ENCODE data around the gene NAT14.
"Not testable (repeated sequence)": the region's sequence is repeated elsewhere in the genome, so short reads cannot be mapped to it uniquely, and the experiment has no call there.

The NAT14 gene

DNA sequence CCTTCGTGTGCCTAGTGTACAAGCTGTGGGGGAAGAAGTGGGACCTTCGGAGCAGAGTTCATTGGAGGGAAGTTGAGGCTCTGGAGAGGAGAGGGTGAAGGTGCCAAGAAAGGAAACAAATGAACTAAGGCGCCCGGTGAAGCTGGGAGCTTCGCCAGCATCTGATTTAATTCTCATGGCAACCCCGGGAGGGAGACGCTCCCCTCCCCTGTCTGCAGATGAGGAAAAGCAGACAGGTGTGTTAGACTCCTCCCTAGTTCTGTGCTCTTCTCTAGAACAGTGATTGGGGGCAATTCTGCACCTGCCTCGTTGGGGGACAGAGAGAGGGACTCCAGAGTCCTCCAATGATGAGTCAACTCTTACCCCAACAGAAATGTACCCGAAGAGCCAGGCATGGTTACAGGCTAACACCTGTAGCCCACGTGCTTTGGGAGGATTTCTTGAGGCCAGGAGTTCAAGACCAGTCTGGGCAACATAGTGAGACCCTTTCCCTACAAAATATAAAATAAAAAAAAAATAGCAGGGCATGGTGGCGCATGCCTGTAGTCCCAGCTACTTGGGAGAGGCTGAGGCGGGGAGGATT lies 7.5 kb downstream of the NAT14 start:
- TF ChIP-seq, protein P1, sequence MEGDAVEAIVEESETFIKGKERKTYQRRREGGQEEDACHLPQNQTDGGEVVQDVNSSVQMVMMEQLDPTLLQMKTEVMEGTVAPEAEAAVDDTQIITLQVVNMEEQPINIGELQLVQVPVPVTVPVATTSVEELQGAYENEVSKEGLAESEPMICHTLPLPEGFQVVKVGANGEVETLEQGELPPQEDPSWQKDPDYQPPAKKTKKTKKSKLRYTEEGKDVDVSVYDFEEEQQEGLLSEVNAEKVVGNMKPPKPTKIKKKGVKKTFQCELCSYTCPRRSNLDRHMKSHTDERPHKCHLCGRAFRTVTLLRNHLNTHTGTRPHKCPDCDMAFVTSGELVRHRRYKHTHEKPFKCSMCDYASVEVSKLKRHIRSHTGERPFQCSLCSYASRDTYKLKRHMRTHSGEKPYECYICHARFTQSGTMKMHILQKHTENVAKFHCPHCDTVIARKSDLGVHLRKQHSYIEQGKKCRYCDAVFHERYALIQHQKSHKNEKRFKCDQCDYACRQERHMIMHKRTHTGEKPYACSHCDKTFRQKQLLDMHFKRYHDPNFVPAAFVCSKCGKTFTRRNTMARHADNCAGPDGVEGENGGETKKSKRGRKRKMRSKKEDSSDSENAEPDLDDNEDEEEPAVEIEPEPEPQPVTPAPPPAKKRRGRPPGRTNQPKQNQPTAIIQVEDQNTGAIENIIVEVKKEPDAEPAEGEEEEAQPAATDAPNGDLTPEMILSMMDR (IDR thresholded peaks at IDR 0.05; ENCODE audit: insufficient read depth, missing control alignments): no peak
- FAIRE-seq (no peak), DNase-seq (ENCODE audit: insufficient read length, low spot score) (no peak)

DNA sequence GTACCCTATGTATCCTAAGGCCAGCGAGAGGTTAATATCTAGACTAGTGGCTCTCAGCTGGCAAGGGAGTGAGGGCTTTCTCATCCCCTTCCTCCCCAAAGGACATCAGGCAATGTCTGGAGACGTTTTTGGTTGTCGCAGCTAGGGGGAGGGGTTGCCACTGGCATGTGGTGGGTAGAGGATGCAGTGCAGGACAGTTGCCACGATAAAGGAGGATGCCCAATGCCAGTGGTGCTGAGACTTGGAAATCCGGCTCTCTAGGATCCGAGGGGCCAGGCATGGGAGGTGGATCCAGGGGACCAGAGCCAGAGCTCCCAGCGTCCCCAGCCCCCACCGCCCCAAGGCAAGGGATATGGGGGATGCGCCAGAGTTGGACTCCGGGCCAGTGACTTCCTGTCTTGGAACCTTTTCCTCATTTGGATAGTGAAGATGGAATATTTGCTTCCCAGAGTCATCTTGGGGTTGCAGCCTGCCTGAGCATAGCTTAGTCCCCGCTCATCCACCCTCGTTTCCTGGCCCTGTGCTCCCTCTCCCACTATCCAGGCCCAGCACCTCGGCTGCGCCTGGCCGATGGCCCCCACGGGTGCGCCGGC lies 8.2 kb downstream of the NAT14 start:
- TF ChIP-seq, protein P1 (IDR thresholded peaks at IDR 0.05; ENCODE audit: insufficient read depth, missing control alignments): no peak
- DNase-seq (ENCODE audit: insufficient read length, low spot score) (no peak), FAIRE-seq (no peak)

DNA sequence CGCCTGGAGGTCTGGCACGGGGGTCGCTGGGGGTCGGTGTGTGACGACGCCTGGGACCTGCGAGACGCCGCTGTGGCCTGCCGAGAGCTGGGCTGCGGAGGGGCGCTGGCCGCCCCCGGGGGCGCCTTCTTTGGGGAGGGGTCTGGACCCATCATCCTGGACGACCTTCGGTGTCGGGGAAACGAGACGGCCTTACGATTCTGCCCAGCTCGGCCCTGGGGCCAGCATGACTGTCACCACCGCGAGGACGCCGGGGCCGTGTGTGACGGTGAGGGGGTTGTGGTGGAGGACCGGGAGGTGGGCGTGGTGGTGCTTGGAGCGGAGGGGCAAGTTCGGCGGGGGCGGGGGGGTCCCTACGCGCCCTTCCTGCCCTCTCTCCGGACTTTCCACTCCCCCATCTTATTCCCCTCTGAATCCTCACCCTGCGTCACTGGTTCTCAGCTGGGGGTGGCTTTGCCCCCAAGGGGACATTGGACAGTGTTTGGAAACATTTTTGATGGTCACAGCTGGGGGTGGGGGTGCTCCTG lies 8.7 kb downstream of the NAT14 start:
- TF ChIP-seq, protein P1 (IDR thresholded peaks at IDR 0.05; ENCODE audit: insufficient read depth, missing control alignments): no peak
- no peak for DNase-seq (ENCODE audit: insufficient read length, low spot score)

DNA sequence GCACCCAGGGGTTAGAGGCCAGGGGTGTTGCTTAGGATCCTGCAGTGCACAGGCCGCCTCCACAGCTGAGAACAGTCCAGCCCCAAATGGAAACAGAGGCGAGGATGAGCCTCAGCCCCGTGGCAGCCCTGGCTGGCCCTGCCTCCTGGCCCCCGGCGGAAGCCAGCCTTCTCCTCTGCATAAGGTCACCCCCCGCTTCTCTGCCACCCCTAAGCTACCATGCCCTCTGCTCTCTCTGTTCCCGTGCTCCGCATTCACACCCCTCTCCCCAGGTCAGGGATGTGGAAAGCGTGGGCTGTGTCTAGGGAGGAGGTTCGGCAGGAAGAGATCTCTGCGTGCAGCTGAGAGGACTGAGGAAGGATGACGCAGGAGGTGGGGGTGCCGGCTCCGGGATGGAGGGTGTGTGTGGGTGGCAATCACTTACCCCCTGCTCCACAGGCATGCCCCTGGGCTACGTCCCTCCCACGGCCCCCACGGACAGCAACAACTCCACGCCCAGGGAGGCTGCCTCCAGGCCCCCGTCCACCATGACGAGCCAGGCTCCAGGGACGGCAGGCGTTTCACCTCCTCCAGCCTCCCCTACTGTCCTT lies 9.3 kb downstream of the NAT14 start:
- TF ChIP-seq, protein P1 (IDR thresholded peaks at IDR 0.05; ENCODE audit: insufficient read depth, missing control alignments): no peak
- FAIRE-seq: no peak
- no peak for DNase-seq (ENCODE audit: insufficient read length, low spot score)

More for the DNA sequence above, 8.7 kb downstream of the NAT14 start:
- no peak for FAIRE-seq

DNA sequence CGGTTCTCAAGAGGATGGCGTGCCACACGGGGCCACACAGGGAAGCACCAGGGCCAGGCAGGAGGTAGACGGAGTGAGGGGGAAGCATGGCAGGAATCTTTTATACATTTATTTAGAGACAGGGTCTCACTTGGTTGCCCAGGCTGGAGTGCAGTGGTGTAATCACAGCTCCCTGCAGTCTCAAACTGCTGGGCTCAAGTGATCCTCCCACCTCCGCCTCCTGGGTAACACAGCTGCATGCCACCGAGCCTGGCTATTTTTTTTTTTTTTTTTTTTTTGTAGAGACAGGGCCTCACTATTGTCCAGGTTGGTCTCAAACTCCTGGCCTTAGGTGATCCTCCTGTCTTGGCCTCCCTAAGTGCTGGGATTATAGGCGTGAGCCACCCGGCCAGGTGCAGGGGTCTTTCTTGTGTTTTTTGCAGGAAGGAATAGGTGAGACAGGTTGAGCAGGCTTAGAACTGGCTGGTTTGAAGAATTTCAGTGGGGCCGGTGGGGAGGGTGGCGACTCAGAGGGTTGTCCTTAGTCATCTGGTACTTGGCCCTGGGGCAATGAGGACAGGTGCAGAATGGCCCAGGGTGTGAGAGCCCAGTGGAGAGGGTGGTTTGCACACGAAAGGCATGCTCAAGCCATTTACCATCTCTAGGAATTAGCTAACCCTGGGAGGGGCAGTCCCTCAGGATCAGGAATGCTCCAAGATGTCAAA lies 10.8 kb downstream of the NAT14 start:
- FAIRE-seq: no peak
- DNase-seq (ENCODE audit: insufficient read length, low spot score): no peak
- TF ChIP-seq, protein P1 (IDR thresholded peaks at IDR 0.05; ENCODE audit: insufficient read depth, missing control alignments): no peak

DNA sequence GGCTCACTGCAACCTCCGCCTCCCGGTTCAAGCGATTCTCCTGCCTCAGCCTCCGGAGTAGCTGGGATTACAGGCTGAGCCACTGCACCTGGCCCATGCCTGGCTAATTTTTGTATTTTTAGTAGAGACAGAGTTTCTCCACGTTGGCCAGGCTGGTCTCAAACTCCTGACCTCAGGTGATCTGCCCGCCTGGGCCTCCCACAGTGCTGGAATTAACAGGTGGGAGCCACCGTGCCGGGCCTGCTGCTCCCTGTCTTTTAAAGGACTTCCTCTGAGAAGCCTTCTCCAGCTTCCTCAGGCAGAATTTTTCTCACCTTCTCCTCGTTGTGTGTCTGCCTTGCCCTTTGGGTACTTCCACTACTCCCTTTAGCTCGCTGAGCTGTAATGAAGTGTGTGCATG lies 11.8 kb downstream of the NAT14 start:
- DNase-seq (ENCODE audit: insufficient read length, low spot score); FAIRE-seq: not testable (repeated sequence)

DNA sequence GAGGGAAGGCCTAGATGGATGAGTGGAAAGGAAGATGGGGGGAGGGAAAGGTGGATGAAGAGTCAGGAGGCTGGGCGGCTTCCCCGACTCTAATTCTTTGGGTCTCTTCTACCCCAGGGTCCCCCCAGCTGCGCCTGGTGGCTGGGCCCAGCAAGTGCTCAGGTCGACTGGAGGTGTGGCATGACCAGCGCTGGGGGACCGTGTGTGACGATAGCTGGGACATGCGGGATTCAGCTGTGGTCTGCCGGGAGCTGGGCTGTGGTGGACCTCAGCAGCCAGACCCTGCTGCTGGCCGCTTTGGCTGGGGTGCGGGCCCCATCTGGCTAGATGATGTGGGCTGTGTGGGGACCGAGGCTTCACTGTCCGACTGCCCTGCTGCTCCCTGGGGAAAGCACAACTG lies 12.8 kb downstream of the NAT14 start:
- DNase-seq (ENCODE audit: insufficient read length, low spot score): no peak
- no peak for FAIRE-seq
- TF ChIP-seq, protein P1 (IDR thresholded peaks at IDR 0.05; ENCODE audit: insufficient read depth, missing control alignments): no peak
